Glutamatergic neuron (in vitro differentiated cells): ENCODE results near the gene ABHD12. TPM values are rescaled to one million over a fixed set of nuclear protein-coding genes. Genes with fewer than 3 reads are reported as not detected.
A peak's percentile ranks its signal among the peaks of the same experiment; 100 is the strongest.

Experiments
- DNase-seq: peaks from one replicate; pipeline ENCODE4 v3.0.0; 2022
- H3K27ac Mint-ChIP-seq: one replicate; pipeline ENCODE4 v1.8.0; 2020; ENCODE audit warnings: mild to moderate bottlenecking, mixed read lengths, inconsistent platforms; ENCODE audit not compliant: unreplicated experiment
- H3K27me3 Mint-ChIP-seq: one replicate; pipeline ENCODE4 v1.8.0; 2020; ENCODE audit warnings: mild to moderate bottlenecking, moderate library complexity, mixed read lengths, inconsistent platforms; ENCODE audit not compliant: unreplicated experiment
- H3K36me3 Mint-ChIP-seq: one replicate; pipeline ENCODE4 v1.8.0; 2020; ENCODE audit warnings: mild to moderate bottlenecking, mixed read lengths, inconsistent platforms; ENCODE audit not compliant: unreplicated experiment
- H3K4me1 Mint-ChIP-seq: one replicate; pipeline ENCODE4 v1.8.0; 2020; ENCODE audit warnings: mild to moderate bottlenecking, low read depth, mixed read lengths, inconsistent platforms; ENCODE audit not compliant: unreplicated experiment
- H3K4me3 Mint-ChIP-seq: one replicate; pipeline ENCODE4 v1.8.0; 2020; ENCODE audit warnings: mild to moderate bottlenecking, mixed read lengths, inconsistent platforms; ENCODE audit not compliant: unreplicated experiment
- H3K9me3 Mint-ChIP-seq: one replicate; pipeline ENCODE4 v1.8.0; 2020; ENCODE audit warnings: mild to moderate bottlenecking, moderate library complexity, mixed read lengths, inconsistent platforms; ENCODE audit not compliant: unreplicated experiment
- total RNA-seq: library from RNA; stranded (reverse); fragmentation: NEBNext Ultra II Directional; extraction: Animal tissue kit (Norgen Biotek cat#: 25700); gene quantifications from one replicate; pipeline ENCODE4 v1.2.1, GENCODE V29; 2021; ENCODE audit not compliant: unreplicated experiment
- TF ChIP-seq, protein P1 (sequence below): fragments of 200-600 bp; sonication (generic); IDR thresholded peaks from one replicate; pipeline ENCODE4 v1.5.0; 2021; ENCODE audit not compliant: partially characterized antibody, unreplicated experiment

ABHD12 gene
- total RNA-seq, 1 donor from 2014 or later, result 101 TPM

DNA sequence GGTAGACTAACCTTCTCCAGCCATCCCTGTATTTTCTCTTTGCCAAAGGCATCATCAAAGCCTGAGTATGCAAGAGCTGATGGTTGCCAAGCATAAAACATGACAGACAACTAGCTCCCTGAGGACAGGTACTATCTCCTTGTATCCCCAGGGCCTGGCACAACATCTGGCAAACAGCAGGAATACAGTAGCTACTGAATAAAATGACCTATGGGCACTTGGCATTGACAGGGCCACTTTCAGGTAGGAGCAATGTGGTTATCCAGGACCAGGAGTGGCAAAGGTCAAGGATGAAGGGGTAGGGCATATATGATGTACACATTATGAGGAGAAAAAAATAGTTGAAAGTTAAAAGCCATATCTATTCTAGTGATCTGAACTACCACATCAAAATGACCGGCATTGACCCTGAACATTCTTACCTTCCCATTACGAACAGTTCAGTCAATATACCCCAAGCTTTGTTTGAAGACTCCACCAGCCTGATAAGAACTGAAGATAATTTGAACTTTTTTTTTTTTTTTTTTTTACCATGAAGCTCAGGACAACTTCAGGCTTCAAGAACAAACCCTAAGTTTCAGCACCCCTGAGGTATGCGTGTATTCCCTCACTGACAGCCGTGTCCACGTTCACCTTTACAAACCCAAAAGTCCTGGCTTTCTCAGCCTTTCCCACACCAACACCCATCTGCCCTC, 12.3 kb downstream of the ABHD12 start:
- Mint-ChIP-seq H3K27ac (peak overlapping the region; percentile 19), H3K36me3 (peaks cover 17% of the 10 kb centered on the region), H3K4me1 (peaks cover 36% of the 10 kb centered on the region), H3K27me3 (no peaks in the 10 kb centered on the region), H3K4me3 (peak overlapping the region; percentile 55), H3K9me3 (peaks cover 12% of the 10 kb centered on the region)
- TF ChIP-seq, protein P1, sequence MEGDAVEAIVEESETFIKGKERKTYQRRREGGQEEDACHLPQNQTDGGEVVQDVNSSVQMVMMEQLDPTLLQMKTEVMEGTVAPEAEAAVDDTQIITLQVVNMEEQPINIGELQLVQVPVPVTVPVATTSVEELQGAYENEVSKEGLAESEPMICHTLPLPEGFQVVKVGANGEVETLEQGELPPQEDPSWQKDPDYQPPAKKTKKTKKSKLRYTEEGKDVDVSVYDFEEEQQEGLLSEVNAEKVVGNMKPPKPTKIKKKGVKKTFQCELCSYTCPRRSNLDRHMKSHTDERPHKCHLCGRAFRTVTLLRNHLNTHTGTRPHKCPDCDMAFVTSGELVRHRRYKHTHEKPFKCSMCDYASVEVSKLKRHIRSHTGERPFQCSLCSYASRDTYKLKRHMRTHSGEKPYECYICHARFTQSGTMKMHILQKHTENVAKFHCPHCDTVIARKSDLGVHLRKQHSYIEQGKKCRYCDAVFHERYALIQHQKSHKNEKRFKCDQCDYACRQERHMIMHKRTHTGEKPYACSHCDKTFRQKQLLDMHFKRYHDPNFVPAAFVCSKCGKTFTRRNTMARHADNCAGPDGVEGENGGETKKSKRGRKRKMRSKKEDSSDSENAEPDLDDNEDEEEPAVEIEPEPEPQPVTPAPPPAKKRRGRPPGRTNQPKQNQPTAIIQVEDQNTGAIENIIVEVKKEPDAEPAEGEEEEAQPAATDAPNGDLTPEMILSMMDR, result no peak
- no peak for DNase-seq

DNA sequence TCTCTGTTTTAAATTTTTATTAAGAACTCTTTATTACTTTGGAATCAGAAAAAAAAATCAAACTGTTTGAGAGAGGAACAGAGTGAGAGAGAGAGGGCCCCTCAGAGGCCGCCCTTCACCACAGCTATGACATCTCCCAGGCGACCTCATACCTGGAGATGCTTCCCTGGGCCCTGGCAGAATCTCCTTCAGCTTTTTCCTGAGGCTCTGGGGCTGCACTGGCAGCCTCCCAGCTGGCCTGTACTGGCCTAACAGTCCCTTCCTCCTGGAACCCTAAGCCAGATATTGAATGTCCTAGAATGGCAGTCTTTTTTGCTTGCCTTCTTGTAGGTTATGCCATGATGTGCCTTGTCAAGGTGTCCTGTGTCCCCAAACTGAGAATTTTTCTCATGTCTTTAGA, 13.7 kb downstream of the ABHD12 start:
- TF ChIP-seq, protein P1, result no peak
- Mint-ChIP-seq H3K36me3 (peaks cover 29% of the 10 kb centered on the region), H3K9me3 (peaks cover 10% of the 10 kb centered on the region), H3K27ac (no peak overlapping the region), H3K27me3 (no peaks in the 10 kb centered on the region), H3K4me1 (peaks cover 30% of the 10 kb centered on the region), H3K4me3 (no peak overlapping the region)
- DNase-seq, result no peak

DNA sequence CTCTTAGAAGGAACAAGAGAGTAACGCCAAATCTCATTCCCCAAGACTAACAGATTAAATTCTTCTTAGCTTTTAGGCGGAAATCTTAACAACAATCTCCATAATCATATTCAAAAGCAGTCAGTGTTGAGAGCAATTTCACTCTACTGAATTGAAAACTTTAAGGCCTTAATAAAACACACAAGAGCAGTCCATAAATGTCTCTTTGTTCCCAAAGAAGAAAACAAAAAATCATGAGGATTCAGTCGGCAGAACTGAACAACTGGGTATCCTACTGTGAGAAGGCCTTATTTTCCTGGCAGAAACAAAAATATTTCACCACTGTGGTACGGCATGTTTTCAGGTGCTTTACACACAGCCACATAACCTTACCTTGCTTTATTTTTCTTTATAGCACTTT, 14.4 kb downstream of the ABHD12 start:
- peaks cover 10% of the 10 kb centered on the region for H3K9me3 Mint-ChIP-seq
- H3K4me3 Mint-ChIP-seq, result no peak overlapping the region

DNA sequence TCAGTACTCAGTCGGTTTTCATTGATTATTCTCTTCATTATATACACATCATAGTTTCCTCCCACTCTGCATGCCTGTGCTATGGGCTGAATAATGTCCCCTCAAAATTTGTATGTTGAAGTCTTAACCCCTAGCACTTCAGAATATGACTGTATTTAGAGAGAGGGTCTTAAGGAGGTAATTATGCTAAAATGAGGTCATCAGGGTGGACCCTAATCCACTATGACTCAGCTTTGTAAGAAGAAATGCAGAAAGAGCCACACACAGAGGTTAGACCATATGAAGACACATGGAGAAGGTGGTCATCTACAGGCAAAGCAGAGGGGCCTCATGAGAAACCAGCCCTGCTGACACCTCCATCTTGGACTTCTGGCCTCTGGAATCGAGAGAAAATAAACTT, 15.8 kb downstream of the ABHD12 start:
- Mint-ChIP-seq H3K27me3 (peaks cover 3% of the 10 kb centered on the region), H3K4me3 (no peak overlapping the region), H3K36me3 (peaks cover 23% of the 10 kb centered on the region), H3K4me1 (peaks cover 18% of the 10 kb centered on the region), H3K9me3 (peaks cover 15% of the 10 kb centered on the region), H3K27ac (no peak overlapping the region)
- DNase-seq, result no peak
- TF ChIP-seq, protein P1, result no peak

More for the DNA sequence above, 14.4 kb downstream of the ABHD12 start:
- Mint-ChIP-seq H3K36me3 (peaks cover 29% of the 10 kb centered on the region), H3K27me3 (no peaks in the 10 kb centered on the region), H3K27ac (no peak overlapping the region), H3K4me1 (peaks cover 30% of the 10 kb centered on the region)
- no peak for DNase-seq
- TF ChIP-seq, protein P1, result no peak

DNA sequence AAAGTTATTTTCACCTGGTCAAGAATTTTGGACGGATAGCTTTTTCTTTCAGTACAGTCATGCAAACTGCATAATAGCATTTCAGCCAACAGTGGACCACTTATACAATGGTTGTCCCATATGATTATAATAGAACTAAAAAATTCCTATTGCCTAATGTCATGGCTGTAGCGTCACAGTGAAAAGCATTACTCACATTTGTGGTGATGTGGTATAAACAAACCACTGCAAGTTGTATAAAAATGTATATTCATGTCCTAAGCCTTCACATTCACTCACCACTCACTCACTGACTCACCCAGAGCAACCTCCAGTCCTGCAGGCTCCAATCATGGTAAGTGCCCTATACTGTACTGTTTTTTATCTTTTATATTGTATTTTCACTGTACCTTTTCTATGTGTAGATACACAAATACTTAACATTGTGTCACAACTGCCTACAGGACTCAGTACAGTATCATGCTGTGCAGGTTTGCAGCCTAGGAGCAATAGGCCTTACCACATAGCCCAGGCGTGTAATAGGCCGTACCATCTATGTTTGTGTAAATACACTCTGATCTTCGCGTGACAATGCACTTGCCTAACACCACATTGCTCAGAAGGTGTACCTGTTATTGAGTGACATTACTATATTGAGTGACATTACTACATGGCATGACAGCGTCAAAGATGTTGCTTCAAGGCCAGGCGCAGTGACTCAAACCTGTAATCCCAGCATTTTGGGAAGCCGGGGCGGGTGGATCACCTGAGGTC, 17.9 kb downstream of the ABHD12 start:
- Mint-ChIP-seq H3K9me3 (peaks cover 9% of the 10 kb centered on the region), H3K4me1 (peaks cover 3% of the 10 kb centered on the region), H3K36me3 (peaks cover 23% of the 10 kb centered on the region), H3K27ac (no peak overlapping the region), H3K4me3 (no peak overlapping the region), H3K27me3 (peaks cover 3% of the 10 kb centered on the region)
- TF ChIP-seq, protein P1, result no peak
- DNase-seq, result no peak
